Loucy (cell line): Measurements from ENCODE around the gene LHX4.

ENCODE experiments used
- H2AFZ ChIP-seq: fragments of 200-600 bp; sonication (generic); 2 replicates; pipeline ENCODE4 v1.6.0; 2016; ENCODE audit warnings: antibody characterized with exemption, mild to moderate bottlenecking, low read length, moderate library complexity
- H3F3A ChIP-seq: fragments of 200-600 bp; 2 replicates; pipeline ENCODE4 v1.6.0; 2016; ENCODE audit warnings: antibody characterized with exemption, low read depth, mild to moderate bottlenecking
- H3K27me3 ChIP-seq: fragments of 200-600 bp; sonication (generic); 2 replicates; pipeline ENCODE4 v1.6.1; 2014; ENCODE audit warnings: low read length, mild to moderate bottlenecking; ENCODE audit not compliant: insufficient read depth, poor library complexity, severe bottlenecking
- H3K36me3 ChIP-seq: fragments of 200-600 bp; sonication (generic); 2 replicates; pipeline ENCODE4 v1.6.1; 2016; ENCODE audit warnings: low read length; ENCODE audit not compliant: insufficient read depth
- H3K4me1 ChIP-seq: fragments of 200-600 bp; sonication (generic); 2 replicates; pipeline ENCODE4 v1.5.1; 2014; ENCODE audit warnings: low read length, mild to moderate bottlenecking; ENCODE audit not compliant: insufficient read depth, poor library complexity, severe bottlenecking
- H3K4me2 ChIP-seq: fragments of 200-600 bp; sonication (generic); 2 replicates; pipeline ENCODE4 v1.6.0; 2014; ENCODE audit warnings: antibody characterized with exemption, low read length, low read depth, mild to moderate bottlenecking; ENCODE audit not compliant: poor library complexity, severe bottlenecking
- H3K4me3 ChIP-seq: fragments of 200-600 bp; sonication (generic); 2 replicates; pipeline ENCODE4 v1.5.1; 2014; ENCODE audit warnings: low read length, mild to moderate bottlenecking, mixed read lengths; ENCODE audit not compliant: poor library complexity, severe bottlenecking
- H3K79me2 ChIP-seq: fragments of 200-600 bp; sonication (generic); 2 replicates; pipeline ENCODE4 v1.6.1; 2014; ENCODE audit warnings: low read length; ENCODE audit not compliant: insufficient read depth
- H3K9ac ChIP-seq: fragments of 200-600 bp; sonication (generic); 2 replicates; pipeline ENCODE4 v1.6.0; 2014; ENCODE audit warnings: mild to moderate bottlenecking, low read depth, low read length, moderate library complexity; ENCODE audit not compliant: poor library complexity, severe bottlenecking
- H3K9me2 ChIP-seq: fragments of 200-600 bp; sonication (generic); replicated peaks from 2 replicates; pipeline ENCODE4 v1.6.1; 2016; ENCODE audit warnings: low read depth, low read length, mixed read lengths
- H3K9me3 ChIP-seq: fragments of 200-600 bp; sonication (generic); 2 replicates; pipeline ENCODE4 v1.6.1; 2014; ENCODE audit warnings: mild to moderate bottlenecking, antibody characterized with exemption, low read length, low read depth; ENCODE audit not compliant: insufficient read depth
- H4K20me1 ChIP-seq: fragments of 200-600 bp; sonication (generic); 2 replicates; pipeline ENCODE4 v1.6.0; 2014; ENCODE audit warnings: antibody characterized with exemption, low read length, mild to moderate bottlenecking; ENCODE audit not compliant: insufficient read depth, poor library complexity, severe bottlenecking
- EZH2phosphoT487 ChIP-seq: fragments of 200-600 bp; IDR thresholded peaks from 2 replicates; pipeline ENCODE4 v1.6.1; 2018; ENCODE audit warnings: antibody characterized with exemption, mild to moderate bottlenecking, moderate library complexity, borderline replicate concordance
- TF ChIP-seq, protein P1 (sequence below): fragments of 200-600 bp; sonication (generic); conservative IDR thresholded peaks from 2 replicates; pipeline ENCODE4 v1.5.1; 2014; ENCODE audit warnings: mild to moderate bottlenecking, antibody characterized with exemption, low read length

Gene LHX4

DNA sequence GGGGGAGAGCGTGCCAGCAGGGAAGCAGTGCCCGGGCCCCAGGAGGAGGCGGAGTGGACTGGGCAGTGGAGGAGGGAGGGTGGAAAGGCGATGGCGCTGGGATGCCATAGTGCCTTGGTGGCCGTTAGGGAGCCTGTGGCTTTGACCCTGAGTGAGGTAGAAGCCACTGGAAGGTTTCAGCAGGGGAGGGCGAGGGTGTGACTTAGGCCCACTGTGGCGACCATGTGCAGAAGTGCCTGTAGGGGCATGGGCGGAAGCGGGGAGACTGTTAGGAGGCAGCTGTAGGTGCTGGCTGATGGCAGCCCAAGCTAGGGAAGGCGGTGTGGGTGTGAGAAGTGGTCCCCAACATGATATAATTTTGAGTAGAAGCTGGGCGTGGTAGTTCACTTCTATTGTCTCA is 28.2 kb downstream of the LHX4 start:
- no peaks in the 10 kb centered on the region for H3K4me1 ChIP-seq
- no peaks in the 10 kb centered on the region for H3K36me3 ChIP-seq
- no peaks in the 10 kb centered on the region for H3K79me2 ChIP-seq
- H3K9ac ChIP-seq: no peak overlapping the region
- no peak overlapping the region for H3K4me2 ChIP-seq
- TF ChIP-seq, protein P1, sequence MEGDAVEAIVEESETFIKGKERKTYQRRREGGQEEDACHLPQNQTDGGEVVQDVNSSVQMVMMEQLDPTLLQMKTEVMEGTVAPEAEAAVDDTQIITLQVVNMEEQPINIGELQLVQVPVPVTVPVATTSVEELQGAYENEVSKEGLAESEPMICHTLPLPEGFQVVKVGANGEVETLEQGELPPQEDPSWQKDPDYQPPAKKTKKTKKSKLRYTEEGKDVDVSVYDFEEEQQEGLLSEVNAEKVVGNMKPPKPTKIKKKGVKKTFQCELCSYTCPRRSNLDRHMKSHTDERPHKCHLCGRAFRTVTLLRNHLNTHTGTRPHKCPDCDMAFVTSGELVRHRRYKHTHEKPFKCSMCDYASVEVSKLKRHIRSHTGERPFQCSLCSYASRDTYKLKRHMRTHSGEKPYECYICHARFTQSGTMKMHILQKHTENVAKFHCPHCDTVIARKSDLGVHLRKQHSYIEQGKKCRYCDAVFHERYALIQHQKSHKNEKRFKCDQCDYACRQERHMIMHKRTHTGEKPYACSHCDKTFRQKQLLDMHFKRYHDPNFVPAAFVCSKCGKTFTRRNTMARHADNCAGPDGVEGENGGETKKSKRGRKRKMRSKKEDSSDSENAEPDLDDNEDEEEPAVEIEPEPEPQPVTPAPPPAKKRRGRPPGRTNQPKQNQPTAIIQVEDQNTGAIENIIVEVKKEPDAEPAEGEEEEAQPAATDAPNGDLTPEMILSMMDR: no peak
- TF ChIP-seq EZH2phosphoT487: no peak
- H3K9me3 ChIP-seq: no peaks in the 10 kb centered on the region
- H3K9me2 ChIP-seq: no peaks in the 10 kb centered on the region
- no peak overlapping the region for H3K4me3 ChIP-seq
- H3F3A ChIP-seq: no peaks in the 10 kb centered on the region
- H3K27me3 ChIP-seq: no peaks in the 10 kb centered on the region
- H2AFZ ChIP-seq: no peak overlapping the region
- H4K20me1 ChIP-seq: no peaks in the 10 kb centered on the region

DNA sequence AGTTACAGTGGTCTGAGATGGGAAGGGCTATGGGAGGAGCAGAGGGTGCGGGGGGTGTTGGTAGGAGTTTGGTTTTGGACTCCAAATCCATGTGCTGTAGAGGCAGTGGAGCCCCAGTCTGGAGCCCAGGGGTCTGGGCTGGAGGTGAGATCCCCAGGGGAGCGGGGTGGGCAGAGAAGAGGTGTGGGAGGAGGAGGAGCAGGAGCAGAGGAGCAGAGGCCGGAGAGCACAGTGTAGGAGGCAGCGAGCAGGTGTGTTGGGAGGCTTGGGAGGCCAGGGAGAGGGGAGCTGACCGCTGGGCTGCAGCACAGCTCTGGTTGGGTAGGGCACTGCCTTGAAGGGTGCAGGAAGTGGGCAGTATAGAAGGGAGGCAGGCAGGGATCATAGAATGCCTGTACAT is 28.9 kb downstream of the LHX4 start:
- Histone ChIP-seq H3K9me2 (no peaks in the 10 kb centered on the region), H3K9me3 (no peaks in the 10 kb centered on the region), H2AFZ (no peak overlapping the region), H3K36me3 (no peaks in the 10 kb centered on the region), H3K9ac (no peak overlapping the region), H3K4me1 (no peaks in the 10 kb centered on the region), H3K27me3 (no peaks in the 10 kb centered on the region), H3K4me3 (no peak overlapping the region), H4K20me1 (no peaks in the 10 kb centered on the region), H3K79me2 (no peaks in the 10 kb centered on the region), H3K4me2 (no peak overlapping the region), H3F3A (no peaks in the 10 kb centered on the region)
- TF ChIP-seq EZH2phosphoT487: no peak
- TF ChIP-seq, protein P1: no peak

DNA sequence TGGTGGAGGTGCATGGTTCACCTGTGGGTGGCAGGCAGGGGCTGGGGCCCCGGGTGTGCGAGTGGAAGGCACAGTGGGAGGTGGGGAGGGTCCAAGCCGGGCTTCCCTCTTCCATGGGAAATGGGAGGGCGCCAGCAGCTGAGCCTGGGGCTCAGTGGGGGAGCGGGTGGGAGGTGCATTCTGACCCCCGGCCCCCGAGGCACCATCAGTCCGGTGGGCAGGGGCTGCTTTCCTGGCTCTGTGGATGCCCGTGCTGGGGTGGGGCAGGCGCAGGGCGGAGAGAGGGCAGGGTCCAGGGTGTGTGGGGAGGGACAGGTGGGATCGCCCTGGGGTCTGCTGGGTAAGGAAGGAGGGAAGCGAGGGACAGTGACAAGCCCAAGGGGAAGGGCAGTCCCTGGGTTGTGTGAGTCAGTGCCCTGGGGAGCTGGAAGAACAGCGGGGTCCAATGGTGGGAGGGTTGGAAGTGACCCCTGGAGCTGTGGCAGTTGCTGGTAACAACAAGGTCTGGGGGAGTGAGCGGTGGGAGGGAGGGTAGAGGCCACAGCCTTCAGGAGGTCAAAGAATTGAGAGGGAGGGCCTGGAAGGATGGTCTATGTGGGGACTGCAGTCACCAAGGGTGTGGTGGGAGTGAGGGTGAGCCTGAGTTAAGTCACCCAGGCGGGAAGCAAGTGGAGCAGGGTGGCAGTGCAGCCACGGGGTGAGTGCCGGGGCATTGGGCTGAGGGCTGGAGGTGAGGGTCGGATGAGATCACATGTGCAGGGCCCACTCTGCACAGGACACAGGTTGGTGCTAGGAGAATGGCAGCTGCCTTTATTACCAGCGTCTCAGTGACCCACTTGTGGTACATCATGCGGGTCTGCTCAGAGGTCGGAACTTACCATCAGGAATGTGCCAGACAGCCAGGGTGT is 29.6 kb downstream of the LHX4 start:
- H3K79me2 ChIP-seq: no peaks in the 10 kb centered on the region
- no peak overlapping the region for H2AFZ ChIP-seq
- no peaks in the 10 kb centered on the region for H3K4me1 ChIP-seq
- no peak overlapping the region for H3K4me3 ChIP-seq
- no peak for TF ChIP-seq EZH2phosphoT487
- TF ChIP-seq, protein P1: no peak
- no peak overlapping the region for H3K9ac ChIP-seq
- H3K9me3 ChIP-seq: no peaks in the 10 kb centered on the region
- H3K9me2 ChIP-seq: no peaks in the 10 kb centered on the region
- H4K20me1 ChIP-seq: no peaks in the 10 kb centered on the region
- no peak overlapping the region for H3K4me2 ChIP-seq
- H3K27me3 ChIP-seq: no peaks in the 10 kb centered on the region
- H3F3A ChIP-seq: no peaks in the 10 kb centered on the region
- H3K36me3 ChIP-seq: no peaks in the 10 kb centered on the region
